ENCODE data around the gene ERVH48-1.
A peak's percentile ranks its signal among the peaks of the same experiment; 100 is the strongest.
"Not testable (repeated sequence)": the region's sequence is repeated elsewhere in the genome, so short reads cannot be mapped to it uniquely, and the experiment has no call there.

ERVH48-1 gene

GRCh38 chr21:42903817-42904216 lies 21.6 kb downstream of the ERVH48-1 start:
- DNase-seq: no peak

- no peak for DNase-seq
Observed at GRCh38 chr21:42900446-42900845, 25.0 kb downstream of the ERVH48-1 start.

- DNase-seq: peak; percentile 90
Observed at GRCh38 chr21:42892931-42893755, 32.3 kb downstream of the ERVH48-1 start, which contains the start of gene NDUFV3. Gene NDUFV3, plus strand, starts transcription at chr21:42893309. Its CDS starts 25 bp downstream, at chr21:42893334.

GRCh38 chr21:42892582-42892930 lies 32.9 kb downstream of the ERVH48-1 start:
- DNase-seq: no peak

GRCh38 chr21:42887326-42887725 lies 38.1 kb downstream of the ERVH48-1 start:
- DNase-seq: no peak

- DNase-seq: no peak
Observed at GRCh38 chr21:42883921-42884320, 41.5 kb downstream of the ERVH48-1 start.

- DNase-seq: no peak
Observed at GRCh38 chr21:42880352-42880751, 45.1 kb downstream of the ERVH48-1 start.

GRCh38 chr21:42878993-42879787 lies 46.2 kb downstream of the ERVH48-1 start, which contains the start of gene WDR4:
Gene WDR4, minus strand, starts transcription at chr21:42879539. Its CDS starts 44 bp downstream, at chr21:42879495.
- DNase-seq: peak; percentile 62

GRCh38 chr21:42878678-42878992 lies 46.8 kb downstream of the ERVH48-1 start:
- DNase-seq: no peak

- not testable (repeated sequence) for DNase-seq
Observed at GRCh38 chr21:42875811-42876210, 49.6 kb downstream of the ERVH48-1 start.

GRCh38 chr21:42873096-42873495 lies 52.3 kb downstream of the ERVH48-1 start:
- DNase-seq: no peak

GRCh38 chr21:42868196-42868595 lies 57.2 kb downstream of the ERVH48-1 start:
- no peak for DNase-seq
